PC-9 (cell line): Measurements from ENCODE around the gene NR6A1. TPM values are rescaled to one million over a fixed set of nuclear protein-coding genes. Genes with fewer than 3 reads are reported as not detected.

Experiments used
- BruUV-seq: library from RNA; stranded (reverse); fragments of 400-500 nt; replicated peaks from 2 replicates; lab custom pipeline; 2021; lab: Mats Ljungman, UMichigan
- CTCF ChIA-PET: fragments of 300-600 bp; sonication (Branson Sonifier 250); formaldehyde crosslinking; loops from one replicate; lab custom pipeline; 2022; ENCODE audit warnings: antibody characterized with exemption; lab: Charles Lee
- POLR2A ChIA-PET: fragments of 300-600 bp; sonication (Branson Sonifier 250); formaldehyde crosslinking; loops from one replicate; lab custom pipeline; 2022; ENCODE audit warnings: antibody characterized with exemption; ENCODE audit not compliant: unreplicated experiment; lab: Charles Lee
- DNase-seq, 2 experiments: peaks; one replicate each; pipeline versions ENCODE4 v3.0.0 to v3.0.0-alpha.2; 2015 to 2022; ENCODE audit warnings: mixed read lengths in 1 of 2
- H2AFZ ChIP-seq: fragments of 200-600 bp; sonication (generic); 2 replicates; pipeline ENCODE4 v1.8.1; 2017; ENCODE audit warnings: antibody characterized with exemption
- H3F3A ChIP-seq: fragments of 200-600 bp; sonication (generic); 2 replicates; pipeline ENCODE4 v1.8.1; 2017; ENCODE audit warnings: antibody characterized with exemption, mild to moderate bottlenecking, low read depth; ENCODE audit not compliant: insufficient read depth
- H3K27ac ChIP-seq: fragments of 200-600 bp; sonication (generic); 2 replicates; pipeline ENCODE4 v1.6.1; 2016; ENCODE audit warnings: mixed run types
- H3K27me3 ChIP-seq: fragments of 200-600 bp; sonication (generic); 2 replicates; pipeline ENCODE4 v1.6.1; 2016; ENCODE audit warnings: low read depth, mixed run types; ENCODE audit not compliant: insufficient read depth
- H3K36me3 ChIP-seq: fragments of 200-600 bp; sonication (generic); 2 replicates; pipeline ENCODE4 v1.6.1; 2016; ENCODE audit warnings: low read depth, mixed run types
- H3K4me1 ChIP-seq: fragments of 200-600 bp; sonication (generic); replicated peaks from 2 replicates; pipeline ENCODE4 v1.6.1; 2016; ENCODE audit warnings: mixed run types; ENCODE audit not compliant: insufficient read depth
- H3K4me2 ChIP-seq: fragments of 200-600 bp; sonication (generic); 2 replicates; pipeline ENCODE4 v1.6.1; 2017; ENCODE audit warnings: mixed run types
- H3K4me3 ChIP-seq: fragments of 200-600 bp; sonication (generic); 2 replicates; pipeline ENCODE4 v1.6.1; 2016; ENCODE audit warnings: mixed run types
- H3K79me2 ChIP-seq: fragments of 200-600 bp; sonication (generic); 2 replicates; pipeline ENCODE4 v1.6.1; 2017; ENCODE audit warnings: low read depth, mixed run types
- H3K9me2 ChIP-seq: fragments of 200-600 bp; sonication (generic); 2 replicates; pipeline ENCODE4 v1.8.1; 2017; ENCODE audit warnings: mild to moderate bottlenecking; ENCODE audit not compliant: insufficient read depth
- H3K9me3 ChIP-seq: fragments of 200-600 bp; sonication (generic); 2 replicates; pipeline ENCODE4 v1.8.1; 2016; ENCODE audit warnings: low read depth; ENCODE audit not compliant: insufficient read depth
- H4K20me1 ChIP-seq: fragments of 200-600 bp; sonication (generic); 2 replicates; pipeline ENCODE4 v1.8.1; 2017; ENCODE audit not compliant: insufficient read depth
- EZH2 ChIP-seq: fragments of 200-600 bp; sonication (generic); IDR thresholded peaks from 2 replicates; pipeline ENCODE4 v1.8.0; 2017; ENCODE audit warnings: antibody characterized with exemption, low read depth
- intact Hi-C: fragments of 100-400 bp; cut with micrococcal nuclease; formaldehyde crosslinking; loops from one replicate; pipeline ENCODE4 v1.10.0; 2022; ENCODE audit not compliant: unreplicated experiment
- total RNA-seq: library from RNA; stranded (reverse); gene quantifications from 2 replicates; pipeline ENCODE4 v1.2.3, GENCODE V29; 2021
- TF ChIP-seq, protein P1 (sequence below): fragments of 200-600 bp; sonication (generic); conservative IDR thresholded peaks from 2 replicates; pipeline ENCODE4 v1.6.1; 2017; ENCODE audit warnings: mixed run types, antibody characterized with exemption, mild to moderate bottlenecking, moderate library complexity

NR6A1 gene
- total RNA-seq, 1 experiment from 2014 or later: 13.0 TPM

GRCh38 chr9:124709292-124709690, 61.8 kb downstream of the NR6A1 start:
- Histone ChIP-seq H3K4me3 (no peak overlapping the region), H3K4me1 (peaks cover 36% of the 10 kb centered on the region), H3K36me3 (peaks cover 3% of the 10 kb centered on the region; the same call in 1 of the 2 replicates), H3K27ac (peak overlapping the region; percentile 57), H3K27me3 (no peaks in the 10 kb centered on the region), H3K4me2 (peak overlapping the region; percentile 23), H3K79me2 (peaks cover 44% of the 10 kb centered on the region), H3F3A (peaks cover 21% of the 10 kb centered on the region; the same call in 1 of the 2 replicates), H2AFZ (no peak overlapping the region), H3K9me3 (peaks cover 9% of the 10 kb centered on the region; the same call in 1 of the 2 replicates), H4K20me1 (no peaks in the 10 kb centered on the region), H3K9me2 (no peaks in the 10 kb centered on the region)
- POLR2A ChIA-PET: interaction anchor here (0.6 kb wide), 2 partner anchors 63 to 185 kb away, joined by 3 to 4 read pairs; no protein-coding TSS in a partner anchor
- no peak for DNase-seq
- intact Hi-C loops: no loop called here
- CTCF ChIA-PET: interaction anchor here (1.1 to 2.1 kb wide), 2 partner anchors 91 to 157 kb away, joined by 3 to 10 read pairs; no protein-coding TSS in a partner anchor
- TF ChIP-seq EZH2: no peak
- TF ChIP-seq, protein P1, sequence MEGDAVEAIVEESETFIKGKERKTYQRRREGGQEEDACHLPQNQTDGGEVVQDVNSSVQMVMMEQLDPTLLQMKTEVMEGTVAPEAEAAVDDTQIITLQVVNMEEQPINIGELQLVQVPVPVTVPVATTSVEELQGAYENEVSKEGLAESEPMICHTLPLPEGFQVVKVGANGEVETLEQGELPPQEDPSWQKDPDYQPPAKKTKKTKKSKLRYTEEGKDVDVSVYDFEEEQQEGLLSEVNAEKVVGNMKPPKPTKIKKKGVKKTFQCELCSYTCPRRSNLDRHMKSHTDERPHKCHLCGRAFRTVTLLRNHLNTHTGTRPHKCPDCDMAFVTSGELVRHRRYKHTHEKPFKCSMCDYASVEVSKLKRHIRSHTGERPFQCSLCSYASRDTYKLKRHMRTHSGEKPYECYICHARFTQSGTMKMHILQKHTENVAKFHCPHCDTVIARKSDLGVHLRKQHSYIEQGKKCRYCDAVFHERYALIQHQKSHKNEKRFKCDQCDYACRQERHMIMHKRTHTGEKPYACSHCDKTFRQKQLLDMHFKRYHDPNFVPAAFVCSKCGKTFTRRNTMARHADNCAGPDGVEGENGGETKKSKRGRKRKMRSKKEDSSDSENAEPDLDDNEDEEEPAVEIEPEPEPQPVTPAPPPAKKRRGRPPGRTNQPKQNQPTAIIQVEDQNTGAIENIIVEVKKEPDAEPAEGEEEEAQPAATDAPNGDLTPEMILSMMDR: no peak
- no TSS peak for BruUV-seq

DNA sequence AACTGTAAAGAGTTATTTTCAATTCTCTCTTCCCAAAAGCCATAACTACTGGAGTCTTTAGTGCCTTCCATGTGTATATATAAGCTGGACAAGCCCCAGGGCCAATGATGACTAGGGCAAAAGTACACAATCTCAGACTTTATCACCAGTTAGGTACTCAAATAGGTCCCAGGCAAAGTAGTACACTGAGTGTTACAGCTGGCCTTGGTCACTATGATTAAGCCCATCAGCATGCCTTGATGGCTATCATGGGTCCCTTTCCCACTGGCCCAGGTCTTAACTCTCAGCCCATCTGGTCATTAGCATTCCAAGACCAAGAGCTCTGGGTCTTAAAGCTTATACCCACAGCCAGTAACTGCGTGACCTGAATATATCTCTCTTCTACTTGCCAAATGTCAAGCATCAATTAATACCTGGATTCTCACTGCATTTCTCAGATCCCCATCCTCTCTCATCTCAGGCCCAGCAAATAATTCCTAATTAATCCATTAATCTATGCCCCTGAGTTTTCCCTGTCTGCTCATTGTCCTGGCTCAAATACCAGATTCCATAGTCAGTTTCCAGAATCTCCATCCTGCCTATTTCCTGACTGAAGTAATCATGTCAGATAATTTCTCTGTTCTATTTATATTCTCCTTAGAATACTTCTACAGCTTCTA, 62.3 kb downstream of the NR6A1 start:
- peak; percentile 47 to 93 for DNase-seq
- Histone ChIP-seq H3K4me2 (peak overlapping the region; percentile 23), H3K9me2 (no peaks in the 10 kb centered on the region), H2AFZ (no peak overlapping the region), H3K27me3 (no peaks in the 10 kb centered on the region), H3K9me3 (peaks cover 9% of the 10 kb centered on the region; the same call in 1 of the 2 replicates), H3K79me2 (peaks cover 44% of the 10 kb centered on the region), H3F3A (peaks cover 21% of the 10 kb centered on the region; the same call in 1 of the 2 replicates), H3K36me3 (peaks cover 6% of the 10 kb centered on the region; the same call in 1 of the 2 replicates), H3K4me3 (no peak overlapping the region), H3K4me1 (peaks cover 36% of the 10 kb centered on the region), H3K27ac (peak overlapping the region; percentile 57), H4K20me1 (no peaks in the 10 kb centered on the region)
- TF ChIP-seq EZH2: no peak
- TF ChIP-seq, protein P1: no peak
- BruUV-seq: no TSS peak
- CTCF ChIA-PET: interaction anchor here (1.1 to 2.1 kb wide), 2 partner anchors 91 to 157 kb away, joined by 3 to 10 read pairs; no protein-coding TSS in a partner anchor
- POLR2A ChIA-PET: interaction anchor here (0.6 kb wide), 4 partner anchors 47 to 185 kb away, joined by 3 to 5 read pairs (median 4); no protein-coding TSS in a partner anchor
- intact Hi-C loops: no loop called here

DNA sequence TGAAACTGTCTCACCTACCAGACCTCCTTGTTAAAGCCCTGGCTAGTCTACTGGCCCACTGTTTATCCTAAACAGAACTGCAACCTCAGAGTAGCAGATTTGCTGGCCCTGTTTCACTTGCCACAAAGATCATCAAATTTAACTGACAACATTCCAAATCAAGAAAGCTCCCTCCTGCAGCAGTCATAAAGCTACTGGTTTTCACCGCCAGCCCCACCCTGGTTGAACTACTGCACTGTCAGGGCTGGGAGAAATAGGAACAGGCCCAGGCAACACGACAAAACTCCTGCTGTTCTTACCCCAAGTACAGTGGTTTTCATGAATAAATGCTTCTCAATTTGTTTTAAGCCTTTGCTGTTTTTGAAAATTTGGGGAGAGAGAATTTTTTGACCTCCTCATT, 63.0 kb downstream of the NR6A1 start:
- no peaks in the 10 kb centered on the region for H4K20me1 ChIP-seq
- no peak overlapping the region for H2AFZ ChIP-seq
- no peak for DNase-seq
- H3K79me2 ChIP-seq: peaks cover 44% of the 10 kb centered on the region
- H3K4me2 ChIP-seq: peak overlapping the region; percentile 23
- intact Hi-C loops: no loop called here
- ChIA-PET CTCF (interaction anchor here (1.0 to 2.1 kb wide), 3 partner anchors 90 to 156 kb away, joined by 3 to 10 read pairs (median 6); no protein-coding TSS in a partner anchor), POLR2A (interaction anchor here (0.6 to 0.9 kb wide), 3 partner anchors 48 to 157 kb away, joined by 5 to 14 read pairs (median 5); no protein-coding TSS in a partner anchor)
- no peaks in the 10 kb centered on the region for H3K9me2 ChIP-seq
- H3K4me3 ChIP-seq: no peak overlapping the region
- peaks cover 21% of the 10 kb centered on the region; the same call in 1 of the 2 replicates for H3F3A ChIP-seq
- H3K9me3 ChIP-seq: peaks cover 9% of the 10 kb centered on the region; the same call in 1 of the 2 replicates
- TF ChIP-seq, protein P1: no peak
- TF ChIP-seq EZH2: no peak
- peaks cover 10% of the 10 kb centered on the region; the same call in 1 of the 2 replicates for H3K36me3 ChIP-seq
- no TSS peak for BruUV-seq
- H3K27ac ChIP-seq: peak overlapping the region; percentile 57
- no peaks in the 10 kb centered on the region for H3K27me3 ChIP-seq
- H3K4me1 ChIP-seq: peaks cover 36% of the 10 kb centered on the region
